ENCODE data around the gene TPPP. TPM values are rescaled to one million over a fixed set of nuclear protein-coding genes. Genes with fewer than 3 reads are reported as not detected.

TPPP gene
- total RNA-seq, 1 experiment from 2014 or later: 1.8 TPM

DNA sequence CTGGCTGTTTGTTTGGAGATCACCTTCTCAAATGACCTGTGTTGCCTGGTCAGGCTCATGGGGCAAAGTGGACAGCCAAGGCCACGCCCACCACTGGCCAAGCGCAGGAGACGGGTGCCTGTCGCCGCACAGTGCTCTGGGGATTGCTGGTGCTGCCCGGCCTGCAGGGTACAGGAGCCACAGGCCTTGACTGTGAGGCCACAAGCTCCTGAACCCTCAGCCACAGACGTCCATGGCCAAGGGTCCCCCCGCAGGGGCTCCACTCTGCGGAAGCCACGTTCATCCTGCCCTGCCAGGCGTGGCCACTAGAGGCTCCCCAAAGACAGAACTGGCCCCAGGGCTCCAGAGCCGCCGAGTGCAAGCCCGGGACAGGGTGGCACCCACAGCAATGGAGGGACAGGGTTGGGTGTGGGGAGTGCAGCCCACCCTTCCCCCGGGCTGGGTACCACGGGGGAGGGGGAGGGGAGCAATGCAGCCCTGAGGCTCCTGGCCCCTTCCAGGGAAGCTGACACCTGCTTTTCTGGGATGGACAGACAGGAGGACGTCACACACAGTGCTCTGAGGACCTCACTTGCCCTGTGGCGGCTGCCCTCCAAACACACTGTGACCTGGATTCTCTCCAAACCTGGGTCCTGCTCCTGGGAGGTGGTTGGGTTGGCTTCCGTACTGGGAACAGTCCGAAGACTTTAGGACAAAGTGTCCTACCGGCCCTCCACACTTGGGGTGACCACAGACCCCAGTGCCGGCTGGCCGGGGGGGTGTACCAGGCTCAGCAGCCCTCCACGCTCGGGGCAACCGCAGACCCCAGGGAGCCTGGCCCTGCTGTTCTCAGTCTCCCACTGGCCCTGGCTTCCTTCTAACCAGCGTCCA, 21.5 kb downstream of the TPPP start:
- Mint-ChIP-seq H3K4me3 (no peak overlapping the region), H3K4me1 (0 out of 2 replicates have a peak, but pooled peaks cover 5% of the 10 kb centered on the region), H3K36me3 (peaks cover 8% of the 10 kb centered on the region), H3K27ac (no peak overlapping the region), H3K27me3 (ENCODE audit: low read depth) (peaks cover 13% of the 10 kb centered on the region), H3K9me3 (no peaks in the 10 kb centered on the region)
- ChIA-PET POLR2A (no interaction called here), CTCF (interaction anchor here (1.4 to 2.1 kb wide), 2 partner anchors 86 to 91 kb away, joined by 3 to 8 read pairs; no protein-coding TSS in a partner anchor)
- ATAC-seq (peak; percentile 67), DNase-seq (ENCODE audit: low spot score) (peak; percentile 84)
- TF ChIP-seq, protein P1, sequence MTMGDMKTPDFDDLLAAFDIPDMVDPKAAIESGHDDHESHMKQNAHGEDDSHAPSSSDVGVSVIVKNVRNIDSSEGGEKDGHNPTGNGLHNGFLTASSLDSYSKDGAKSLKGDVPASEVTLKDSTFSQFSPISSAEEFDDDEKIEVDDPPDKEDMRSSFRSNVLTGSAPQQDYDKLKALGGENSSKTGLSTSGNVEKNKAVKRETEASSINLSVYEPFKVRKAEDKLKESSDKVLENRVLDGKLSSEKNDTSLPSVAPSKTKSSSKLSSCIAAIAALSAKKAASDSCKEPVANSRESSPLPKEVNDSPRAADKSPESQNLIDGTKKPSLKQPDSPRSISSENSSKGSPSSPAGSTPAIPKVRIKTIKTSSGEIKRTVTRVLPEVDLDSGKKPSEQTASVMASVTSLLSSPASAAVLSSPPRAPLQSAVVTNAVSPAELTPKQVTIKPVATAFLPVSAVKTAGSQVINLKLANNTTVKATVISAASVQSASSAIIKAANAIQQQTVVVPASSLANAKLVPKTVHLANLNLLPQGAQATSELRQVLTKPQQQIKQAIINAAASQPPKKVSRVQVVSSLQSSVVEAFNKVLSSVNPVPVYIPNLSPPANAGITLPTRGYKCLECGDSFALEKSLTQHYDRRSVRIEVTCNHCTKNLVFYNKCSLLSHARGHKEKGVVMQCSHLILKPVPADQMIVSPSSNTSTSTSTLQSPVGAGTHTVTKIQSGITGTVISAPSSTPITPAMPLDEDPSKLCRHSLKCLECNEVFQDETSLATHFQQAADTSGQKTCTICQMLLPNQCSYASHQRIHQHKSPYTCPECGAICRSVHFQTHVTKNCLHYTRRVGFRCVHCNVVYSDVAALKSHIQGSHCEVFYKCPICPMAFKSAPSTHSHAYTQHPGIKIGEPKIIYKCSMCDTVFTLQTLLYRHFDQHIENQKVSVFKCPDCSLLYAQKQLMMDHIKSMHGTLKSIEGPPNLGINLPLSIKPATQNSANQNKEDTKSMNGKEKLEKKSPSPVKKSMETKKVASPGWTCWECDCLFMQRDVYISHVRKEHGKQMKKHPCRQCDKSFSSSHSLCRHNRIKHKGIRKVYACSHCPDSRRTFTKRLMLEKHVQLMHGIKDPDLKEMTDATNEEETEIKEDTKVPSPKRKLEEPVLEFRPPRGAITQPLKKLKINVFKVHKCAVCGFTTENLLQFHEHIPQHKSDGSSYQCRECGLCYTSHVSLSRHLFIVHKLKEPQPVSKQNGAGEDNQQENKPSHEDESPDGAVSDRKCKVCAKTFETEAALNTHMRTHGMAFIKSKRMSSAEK (CRISPR knock-in tag; IDR thresholded peaks at IDR 0.05; ENCODE audit: borderline replicate concordance): 0 out of 2 replicates have a peak, but pooled peaks have one; percentile 36
- TF ChIP-seq CREB1 (CRISPR knock-in tag; IDR thresholded peaks at IDR 0.05): no peak
- TF ChIP-seq NR1H2 (CRISPR knock-in tag; IDR thresholded peaks at IDR 0.05): no peak
- TF ChIP-seq, protein P2, sequence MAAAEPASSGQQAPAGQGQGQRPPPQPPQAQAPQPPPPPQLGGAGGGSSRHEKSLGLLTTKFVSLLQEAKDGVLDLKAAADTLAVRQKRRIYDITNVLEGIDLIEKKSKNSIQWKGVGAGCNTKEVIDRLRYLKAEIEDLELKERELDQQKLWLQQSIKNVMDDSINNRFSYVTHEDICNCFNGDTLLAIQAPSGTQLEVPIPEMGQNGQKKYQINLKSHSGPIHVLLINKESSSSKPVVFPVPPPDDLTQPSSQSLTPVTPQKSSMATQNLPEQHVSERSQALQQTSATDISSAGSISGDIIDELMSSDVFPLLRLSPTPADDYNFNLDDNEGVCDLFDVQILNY (CRISPR knock-in tag; IDR thresholded peaks at IDR 0.05): 0 out of 2 replicates have a peak, but pooled peaks have one; percentile 48
- TF ChIP-seq, protein P3, sequence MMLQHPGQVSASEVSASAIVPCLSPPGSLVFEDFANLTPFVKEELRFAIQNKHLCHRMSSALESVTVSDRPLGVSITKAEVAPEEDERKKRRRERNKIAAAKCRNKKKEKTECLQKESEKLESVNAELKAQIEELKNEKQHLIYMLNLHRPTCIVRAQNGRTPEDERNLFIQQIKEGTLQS (CRISPR knock-in tag; conservative IDR thresholded peaks at IDR 0.05): no peak
- TF ChIP-seq, protein P4, sequence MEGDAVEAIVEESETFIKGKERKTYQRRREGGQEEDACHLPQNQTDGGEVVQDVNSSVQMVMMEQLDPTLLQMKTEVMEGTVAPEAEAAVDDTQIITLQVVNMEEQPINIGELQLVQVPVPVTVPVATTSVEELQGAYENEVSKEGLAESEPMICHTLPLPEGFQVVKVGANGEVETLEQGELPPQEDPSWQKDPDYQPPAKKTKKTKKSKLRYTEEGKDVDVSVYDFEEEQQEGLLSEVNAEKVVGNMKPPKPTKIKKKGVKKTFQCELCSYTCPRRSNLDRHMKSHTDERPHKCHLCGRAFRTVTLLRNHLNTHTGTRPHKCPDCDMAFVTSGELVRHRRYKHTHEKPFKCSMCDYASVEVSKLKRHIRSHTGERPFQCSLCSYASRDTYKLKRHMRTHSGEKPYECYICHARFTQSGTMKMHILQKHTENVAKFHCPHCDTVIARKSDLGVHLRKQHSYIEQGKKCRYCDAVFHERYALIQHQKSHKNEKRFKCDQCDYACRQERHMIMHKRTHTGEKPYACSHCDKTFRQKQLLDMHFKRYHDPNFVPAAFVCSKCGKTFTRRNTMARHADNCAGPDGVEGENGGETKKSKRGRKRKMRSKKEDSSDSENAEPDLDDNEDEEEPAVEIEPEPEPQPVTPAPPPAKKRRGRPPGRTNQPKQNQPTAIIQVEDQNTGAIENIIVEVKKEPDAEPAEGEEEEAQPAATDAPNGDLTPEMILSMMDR (IDR thresholded peaks at IDR 0.05): peak; percentile 70
- TF ChIP-seq, protein P5, sequence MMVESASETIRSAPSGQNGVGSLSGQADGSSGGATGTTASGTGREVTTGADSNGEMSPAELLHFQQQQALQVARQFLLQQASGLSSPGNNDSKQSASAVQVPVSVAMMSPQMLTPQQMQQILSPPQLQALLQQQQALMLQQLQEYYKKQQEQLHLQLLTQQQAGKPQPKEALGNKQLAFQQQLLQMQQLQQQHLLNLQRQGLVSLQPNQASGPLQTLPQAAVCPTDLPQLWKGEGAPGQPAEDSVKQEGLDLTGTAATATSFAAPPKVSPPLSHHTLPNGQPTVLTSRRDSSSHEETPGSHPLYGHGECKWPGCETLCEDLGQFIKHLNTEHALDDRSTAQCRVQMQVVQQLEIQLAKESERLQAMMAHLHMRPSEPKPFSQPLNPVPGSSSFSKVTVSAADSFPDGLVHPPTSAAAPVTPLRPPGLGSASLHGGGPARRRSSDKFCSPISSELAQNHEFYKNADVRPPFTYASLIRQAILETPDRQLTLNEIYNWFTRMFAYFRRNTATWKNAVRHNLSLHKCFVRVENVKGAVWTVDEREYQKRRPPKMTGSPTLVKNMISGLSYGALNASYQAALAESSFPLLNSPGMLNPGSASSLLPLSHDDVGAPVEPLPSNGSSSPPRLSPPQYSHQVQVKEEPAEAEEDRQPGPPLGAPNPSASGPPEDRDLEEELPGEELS (CRISPR knock-in tag; IDR thresholded peaks at IDR 0.05): no peak
- TF ChIP-seq, protein P6, sequence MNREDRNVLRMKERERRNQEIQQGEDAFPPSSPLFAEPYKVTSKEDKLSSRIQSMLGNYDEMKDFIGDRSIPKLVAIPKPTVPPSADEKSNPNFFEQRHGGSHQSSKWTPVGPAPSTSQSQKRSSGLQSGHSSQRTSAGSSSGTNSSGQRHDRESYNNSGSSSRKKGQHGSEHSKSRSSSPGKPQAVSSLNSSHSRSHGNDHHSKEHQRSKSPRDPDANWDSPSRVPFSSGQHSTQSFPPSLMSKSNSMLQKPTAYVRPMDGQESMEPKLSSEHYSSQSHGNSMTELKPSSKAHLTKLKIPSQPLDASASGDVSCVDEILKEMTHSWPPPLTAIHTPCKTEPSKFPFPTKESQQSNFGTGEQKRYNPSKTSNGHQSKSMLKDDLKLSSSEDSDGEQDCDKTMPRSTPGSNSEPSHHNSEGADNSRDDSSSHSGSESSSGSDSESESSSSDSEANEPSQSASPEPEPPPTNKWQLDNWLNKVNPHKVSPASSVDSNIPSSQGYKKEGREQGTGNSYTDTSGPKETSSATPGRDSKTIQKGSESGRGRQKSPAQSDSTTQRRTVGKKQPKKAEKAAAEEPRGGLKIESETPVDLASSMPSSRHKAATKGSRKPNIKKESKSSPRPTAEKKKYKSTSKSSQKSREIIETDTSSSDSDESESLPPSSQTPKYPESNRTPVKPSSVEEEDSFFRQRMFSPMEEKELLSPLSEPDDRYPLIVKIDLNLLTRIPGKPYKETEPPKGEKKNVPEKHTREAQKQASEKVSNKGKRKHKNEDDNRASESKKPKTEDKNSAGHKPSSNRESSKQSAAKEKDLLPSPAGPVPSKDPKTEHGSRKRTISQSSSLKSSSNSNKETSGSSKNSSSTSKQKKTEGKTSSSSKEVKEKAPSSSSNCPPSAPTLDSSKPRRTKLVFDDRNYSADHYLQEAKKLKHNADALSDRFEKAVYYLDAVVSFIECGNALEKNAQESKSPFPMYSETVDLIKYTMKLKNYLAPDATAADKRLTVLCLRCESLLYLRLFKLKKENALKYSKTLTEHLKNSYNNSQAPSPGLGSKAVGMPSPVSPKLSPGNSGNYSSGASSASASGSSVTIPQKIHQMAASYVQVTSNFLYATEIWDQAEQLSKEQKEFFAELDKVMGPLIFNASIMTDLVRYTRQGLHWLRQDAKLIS (CRISPR knock-in tag; IDR thresholded peaks at IDR 0.05; ENCODE audit: borderline replicate concordance): no peak
- TF ChIP-seq, protein P7, sequence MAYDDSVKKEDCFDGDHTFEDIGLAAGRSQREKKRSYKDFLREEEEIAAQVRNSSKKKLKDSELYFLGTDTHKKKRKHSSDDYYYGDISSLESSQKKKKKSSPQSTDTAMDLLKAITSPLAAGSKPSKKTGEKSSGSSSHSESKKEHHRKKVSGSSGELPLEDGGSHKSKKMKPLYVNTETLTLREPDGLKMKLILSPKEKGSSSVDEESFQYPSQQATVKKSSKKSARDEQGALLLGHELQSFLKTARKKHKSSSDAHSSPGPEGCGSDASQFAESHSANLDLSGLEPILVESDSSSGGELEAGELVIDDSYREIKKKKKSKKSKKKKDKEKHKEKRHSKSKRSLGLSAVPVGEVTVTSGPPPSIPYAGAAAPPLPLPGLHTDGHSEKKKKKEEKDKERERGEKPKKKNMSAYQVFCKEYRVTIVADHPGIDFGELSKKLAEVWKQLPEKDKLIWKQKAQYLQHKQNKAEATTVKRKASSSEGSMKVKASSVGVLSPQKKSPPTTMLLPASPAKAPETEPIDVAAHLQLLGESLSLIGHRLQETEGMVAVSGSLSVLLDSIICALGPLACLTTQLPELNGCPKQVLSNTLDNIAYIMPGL (CRISPR knock-in tag; IDR thresholded peaks at IDR 0.05): no peak
- no peak for TF ChIP-seq TEAD1 (CRISPR knock-in tag; IDR thresholded peaks at IDR 0.05)
- no peak for TF ChIP-seq ZNF423 (CRISPR knock-in tag; IDR thresholded peaks at IDR 0.05)
- no peak for TF ChIP-seq EMX1 (CRISPR knock-in tag; IDR thresholded peaks at IDR 0.05)
- no peak for TF ChIP-seq JAZF1 (CRISPR knock-in tag; IDR thresholded peaks at IDR 0.05)
- no peak for TF ChIP-seq ATF1 (CRISPR knock-in tag; IDR thresholded peaks at IDR 0.05)
- TF ChIP-seq GABPB1 (CRISPR knock-in tag; IDR thresholded peaks at IDR 0.05): peak; percentile 25; the same call in 1 of the 2 replicates
- TF ChIP-seq TP53 (CRISPR knock-in tag; IDR thresholded peaks at IDR 0.05): no peak
- TF ChIP-seq SOX15 (CRISPR knock-in tag; IDR thresholded peaks at IDR 0.05): no peak
- no peak for TF ChIP-seq NFE2L1 (CRISPR knock-in tag; IDR thresholded peaks at IDR 0.05)
- 0 out of 2 replicates have a peak, but pooled peaks have one; percentile 16 for TF ChIP-seq FOXP1 (CRISPR knock-in tag; IDR thresholded peaks at IDR 0.05; ENCODE audit: borderline replicate concordance)
